ENCODE results near the gene ELOVL7. TPM values are rescaled to one million over a fixed set of nuclear protein-coding genes. Genes with fewer than 3 reads are reported as not detected.
"Not testable (repeated sequence)": the region's sequence is repeated elsewhere in the genome, so short reads cannot be mapped to it uniquely, and the experiment has no call there.

Gene ELOVL7
- total RNA-seq, 1 experiment from 2014 or later: 2.5 TPM

DNA sequence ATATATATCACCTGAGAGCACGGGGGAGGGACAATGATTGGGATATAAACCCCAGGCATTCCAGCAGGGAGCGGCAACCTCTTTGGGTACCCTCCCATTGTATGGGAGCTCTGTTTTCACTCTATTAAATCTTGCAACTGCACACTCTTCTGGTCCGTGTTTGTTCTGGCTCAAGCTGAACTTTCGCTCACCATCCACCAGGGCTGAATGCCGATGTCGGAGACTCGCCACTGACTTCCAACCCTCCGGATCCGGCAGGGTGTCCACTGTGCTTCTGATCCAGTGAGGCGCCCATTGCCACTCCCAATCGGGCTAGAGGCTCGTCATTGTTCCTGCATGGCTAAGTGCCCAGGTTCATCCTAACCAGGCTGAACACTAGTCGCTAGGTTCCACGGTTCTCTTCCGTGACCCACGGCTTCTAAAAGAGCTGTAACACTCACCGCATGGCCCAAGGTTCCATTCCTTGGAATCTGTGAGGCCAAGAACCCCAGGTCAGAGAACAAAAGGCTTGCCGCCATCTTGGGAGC, 48.6 kb downstream of the ELOVL7 start:
- not testable (repeated sequence) for H3K23me2 ChIP-seq (ENCODE audit: insufficient read length, low read depth, low read length, poor library complexity, severe bottlenecking); H4K20me1 ChIP-seq (ENCODE audit: control insufficient read depth, insufficient read depth, insufficient read length); H2AFZ ChIP-seq (ENCODE audit: low read length); H3K18ac ChIP-seq (ENCODE audit: insufficient read length, low read depth, low read length); H3K4ac ChIP-seq (ENCODE audit: low read depth, low read length); H3K9ac ChIP-seq (ENCODE audit: extremely low read depth, insufficient read length, low read length); H2BK12ac ChIP-seq (ENCODE audit: insufficient read length, low read depth, low read length); H3K36me3 Mint-ChIP-seq (ENCODE audit: insufficient read depth in 1 of 3, low read depth in 3 of 3); H2BK20ac ChIP-seq (ENCODE audit: low read depth, low read length, poor library complexity, severe bottlenecking); H3K4me3 Mint-ChIP-seq; H4K5ac ChIP-seq (ENCODE audit: insufficient read length, low read depth, low read length); H3K14ac ChIP-seq (ENCODE audit: insufficient read depth, low read length); H3K4me2 ChIP-seq (ENCODE audit: insufficient read depth, insufficient read length, low read length); H2BK5ac ChIP-seq (ENCODE audit: insufficient read length, low read length); H3K27ac Mint-ChIP-seq; H2BK15ac ChIP-seq (ENCODE audit: low read depth, low read length); H3K79me2 ChIP-seq (ENCODE audit: insufficient read depth, low read length); H4K91ac ChIP-seq (ENCODE audit: insufficient read length, low read depth, low read length); H4K8ac ChIP-seq (replicated peaks; ENCODE audit: insufficient read length, low read depth, low read length); H3K56ac ChIP-seq (ENCODE audit: insufficient read length, low read depth, low read length); H3K27ac ChIP-seq (ENCODE audit: insufficient read length, low read depth, low read length); H2AK5ac ChIP-seq (ENCODE audit: insufficient read length, low read length); H3K9me3 Mint-ChIP-seq; DNase-seq; H3K27me3 Mint-ChIP-seq (ENCODE audit: low read depth); H3T11ph ChIP-seq (ENCODE audit: low read length); H3K4me1 ChIP-seq (ENCODE audit: insufficient read depth, low read length); H3K27me3 ChIP-seq (ENCODE audit: insufficient read depth, low read length); H2BK120ac ChIP-seq (ENCODE audit: low read depth, low read length, poor library complexity, severe bottlenecking); H3K9me3 ChIP-seq (ENCODE audit: control insufficient read depth, low read depth, low read length); H3K79me1 ChIP-seq (ENCODE audit: insufficient read depth, low read depth, low read length, poor library complexity, severe bottlenecking); H3K23ac ChIP-seq (ENCODE audit: insufficient read length, low read depth, low read length)
- TF ChIP-seq CTCF (conservative IDR thresholded peaks at IDR 0.05): 0 out of 3 replicates have a peak, but pooled peaks have one; percentile 14
- peaks cover 23 to 28% of the 10 kb centered on the region in 2 experiments for H3K4me1 Mint-ChIP-seq
- WGBS (ENCODE audit: extremely low coverage, insufficient read length, low lambda C conversion rate): no CpG with 5 or more reads among the region's 18 CpGs
